DND-41 (cell line): ENCODE data around the gene ABHD15.
A peak's percentile ranks its signal among the peaks of the same experiment; 100 is the strongest.

ENCODE experiments used
- ATAC-seq: fragments of 200-7000 bp; cut with Tn5 transposase; 3 replicates; pipeline ENCODE4 v1.9.1; 2021; ENCODE audit warnings: low read depth; ENCODE audit not compliant: insufficient read depth
- DNase-seq: peaks from one replicate; pipeline ENCODE4 v3.0.0-alpha.2; 2020
- H2AFZ ChIP-seq: 2 replicates; pipeline ENCODE4 v1.6.0; 2012; ENCODE audit warnings: low read depth, low read length
- H3K27ac ChIP-seq: 2 replicates; pipeline ENCODE4 v1.5.1; 2012; ENCODE audit warnings: low read length, inconsistent platforms
- H3K27me3 ChIP-seq: fragments of 200-600 bp; sonication (generic); 2 replicates; pipeline ENCODE4 v1.6.0; 2012; ENCODE audit warnings: low read length, mild to moderate bottlenecking, inconsistent platforms; ENCODE audit not compliant: insufficient read depth, poor library complexity
- H3K36me3 ChIP-seq: 2 replicates; pipeline ENCODE4 v1.5.1; 2012; ENCODE audit warnings: low read length, inconsistent platforms; ENCODE audit not compliant: insufficient read depth
- H3K4me1 ChIP-seq: 2 replicates; pipeline ENCODE4 v1.5.1; 2012; ENCODE audit warnings: mild to moderate bottlenecking, low read length; ENCODE audit not compliant: insufficient read depth
- H3K4me2 ChIP-seq: 2 replicates; pipeline ENCODE4 v1.6.0; 2012; ENCODE audit warnings: mild to moderate bottlenecking, moderate library complexity, low read length, inconsistent platforms; ENCODE audit not compliant: insufficient read depth
- H3K4me3 ChIP-seq, 2 experiments: fragments of 200-600 bp in 1 of 2; shearing (Covaris generic) in 1 of 2; 2 replicates each; pipeline ENCODE4 v1.5.1; 2012 to 2016; ENCODE audit warnings: inconsistent platforms in 2 of 2, low read length in 2 of 2, mild to moderate bottlenecking in 2 of 2, low read depth in 1 of 2, moderate library complexity in 1 of 2
- H3K79me2 ChIP-seq: 2 replicates; pipeline ENCODE4 v1.6.0; 2012; ENCODE audit warnings: low read length, inconsistent platforms; ENCODE audit not compliant: insufficient read depth
- H3K9ac ChIP-seq: 2 replicates; pipeline ENCODE4 v1.6.0; 2012; ENCODE audit warnings: low read depth, mild to moderate bottlenecking, inconsistent platforms, low read length, moderate library complexity
- H3K9me3 ChIP-seq: 2 replicates; pipeline ENCODE4 v1.5.1; 2012; ENCODE audit warnings: low read length, moderate library complexity, mild to moderate bottlenecking, inconsistent platforms; ENCODE audit not compliant: insufficient read depth, severe bottlenecking
- H4K20me1 ChIP-seq: 2 replicates; pipeline ENCODE4 v1.6.0; 2012; ENCODE audit warnings: low read length; ENCODE audit not compliant: insufficient read depth
- EZH2 ChIP-seq: IDR thresholded peaks from 3 replicates; pipeline ENCODE4 v1.6.1; 2012; ENCODE audit warnings: borderline replicate concordance, low read depth, mild to moderate bottlenecking, moderate library complexity, low read length, inconsistent platforms; ENCODE audit not compliant: severe bottlenecking
- TF ChIP-seq, protein P1 (sequence below): IDR thresholded peaks from 2 replicates; pipeline ENCODE4 v1.5.1; 2012; ENCODE audit warnings: borderline replicate concordance, low read length, moderate library complexity, mild to moderate bottlenecking; ENCODE audit not compliant: poor library complexity, severe bottlenecking; ENCODE audit errors: extremely low read depth

Gene ABHD15

DNA sequence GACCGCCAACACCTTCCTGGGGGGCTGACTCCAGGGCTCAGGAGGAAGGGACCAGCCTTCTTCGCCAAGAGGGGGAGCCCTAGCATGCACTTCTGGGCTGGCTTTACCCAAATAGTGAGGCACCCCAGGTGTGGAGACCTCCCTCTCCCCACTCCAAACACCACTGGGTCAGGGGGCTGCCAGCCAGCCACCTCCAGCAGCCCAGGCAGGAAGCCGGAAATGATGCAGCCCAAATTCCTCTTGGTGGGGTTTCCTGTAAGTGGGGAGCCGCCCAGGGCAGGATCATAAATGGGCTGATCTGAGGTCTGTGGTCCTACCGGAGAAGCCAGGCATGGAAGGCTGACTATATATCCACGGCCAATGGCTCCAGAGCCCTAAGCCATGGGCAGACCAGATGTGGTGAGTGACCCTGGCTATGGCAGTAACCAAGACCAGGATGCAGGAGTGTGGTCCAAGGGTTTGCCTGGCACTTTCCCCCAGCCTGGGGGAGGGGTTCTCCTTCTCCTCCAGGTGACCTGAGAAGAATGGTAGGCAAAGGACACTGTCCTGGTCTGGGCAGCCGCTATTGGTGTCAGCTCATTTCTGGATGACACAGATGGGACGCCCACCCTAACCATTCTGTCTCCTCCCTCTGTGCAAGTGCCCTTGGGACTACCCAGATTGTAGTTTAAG, 18.4 kb upstream of the ABHD15 start:
- ATAC-seq (no peak), DNase-seq (no peak)
- Histone ChIP-seq H3K4me3 (no peak overlapping the region), H3K4me1 (peaks cover 38% of the 10 kb centered on the region), H4K20me1 (peaks cover 71% of the 10 kb centered on the region), H3K27ac (0 out of 2 replicates have a peak overlapping the region, but pooled peaks have one; percentile 20), H3K27me3 (no peaks in the 10 kb centered on the region), H3K9me3 (no peaks in the 10 kb centered on the region), H3K4me2 (peak overlapping the region; percentile 7; the same call in 1 of the 2 replicates), H3K79me2 (peaks cover 73% of the 10 kb centered on the region), H3K36me3 (peaks cover 36% of the 10 kb centered on the region), H2AFZ (no peak overlapping the region), H3K9ac (no peak overlapping the region; the same call in 1 of the 2 replicates)
- TF ChIP-seq EZH2: no peak
- TF ChIP-seq, protein P1, sequence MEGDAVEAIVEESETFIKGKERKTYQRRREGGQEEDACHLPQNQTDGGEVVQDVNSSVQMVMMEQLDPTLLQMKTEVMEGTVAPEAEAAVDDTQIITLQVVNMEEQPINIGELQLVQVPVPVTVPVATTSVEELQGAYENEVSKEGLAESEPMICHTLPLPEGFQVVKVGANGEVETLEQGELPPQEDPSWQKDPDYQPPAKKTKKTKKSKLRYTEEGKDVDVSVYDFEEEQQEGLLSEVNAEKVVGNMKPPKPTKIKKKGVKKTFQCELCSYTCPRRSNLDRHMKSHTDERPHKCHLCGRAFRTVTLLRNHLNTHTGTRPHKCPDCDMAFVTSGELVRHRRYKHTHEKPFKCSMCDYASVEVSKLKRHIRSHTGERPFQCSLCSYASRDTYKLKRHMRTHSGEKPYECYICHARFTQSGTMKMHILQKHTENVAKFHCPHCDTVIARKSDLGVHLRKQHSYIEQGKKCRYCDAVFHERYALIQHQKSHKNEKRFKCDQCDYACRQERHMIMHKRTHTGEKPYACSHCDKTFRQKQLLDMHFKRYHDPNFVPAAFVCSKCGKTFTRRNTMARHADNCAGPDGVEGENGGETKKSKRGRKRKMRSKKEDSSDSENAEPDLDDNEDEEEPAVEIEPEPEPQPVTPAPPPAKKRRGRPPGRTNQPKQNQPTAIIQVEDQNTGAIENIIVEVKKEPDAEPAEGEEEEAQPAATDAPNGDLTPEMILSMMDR: peak; percentile 42

DNA sequence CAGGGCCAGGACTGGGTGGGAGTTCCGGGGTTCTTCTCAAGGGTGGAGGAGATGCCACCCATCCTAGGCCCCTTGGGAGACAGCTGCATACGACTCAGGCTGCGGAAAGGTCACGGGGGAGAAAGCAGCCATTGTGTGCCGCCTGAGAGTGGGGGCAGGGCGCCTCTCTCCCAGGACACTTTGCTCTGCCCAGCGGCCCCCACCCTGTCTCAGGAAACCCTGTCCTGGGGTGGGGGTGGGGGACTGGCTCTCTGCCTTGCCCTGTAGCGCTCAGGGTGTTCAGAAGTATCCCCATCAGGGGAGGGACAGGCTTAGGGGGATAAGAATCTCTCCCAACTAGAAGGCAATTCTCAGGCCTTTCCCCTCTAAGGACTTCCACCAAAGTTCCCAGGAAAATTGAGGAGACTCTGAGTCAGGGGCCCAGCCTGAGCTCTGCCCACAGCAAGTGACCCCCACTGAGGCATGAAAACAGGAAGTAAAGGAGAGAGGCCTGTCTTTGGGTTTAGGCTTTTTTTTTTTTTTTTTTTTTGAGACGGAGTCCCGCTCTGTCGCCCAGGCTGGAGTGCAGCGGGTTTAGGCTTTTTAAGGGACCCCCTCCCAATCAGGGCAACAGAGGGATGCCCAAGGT, 17.7 kb upstream of the ABHD15 start:
- TF ChIP-seq, protein P1: no peak
- TF ChIP-seq EZH2: no peak
- Histone ChIP-seq H2AFZ (no peak overlapping the region), H3K4me2 (no peak overlapping the region), H3K27me3 (no peaks in the 10 kb centered on the region), H3K9ac (no peak overlapping the region; the same call in 1 of the 2 replicates), H3K4me1 (peaks cover 32% of the 10 kb centered on the region), H3K79me2 (peaks cover 71% of the 10 kb centered on the region), H3K36me3 (peaks cover 42% of the 10 kb centered on the region), H3K27ac (0 out of 2 replicates have a peak overlapping the region, but pooled peaks have one; percentile 27), H4K20me1 (peaks cover 78% of the 10 kb centered on the region), H3K4me3 (no peak overlapping the region), H3K9me3 (no peaks in the 10 kb centered on the region)
- DNase-seq (no peak), ATAC-seq (no peak)

DNA sequence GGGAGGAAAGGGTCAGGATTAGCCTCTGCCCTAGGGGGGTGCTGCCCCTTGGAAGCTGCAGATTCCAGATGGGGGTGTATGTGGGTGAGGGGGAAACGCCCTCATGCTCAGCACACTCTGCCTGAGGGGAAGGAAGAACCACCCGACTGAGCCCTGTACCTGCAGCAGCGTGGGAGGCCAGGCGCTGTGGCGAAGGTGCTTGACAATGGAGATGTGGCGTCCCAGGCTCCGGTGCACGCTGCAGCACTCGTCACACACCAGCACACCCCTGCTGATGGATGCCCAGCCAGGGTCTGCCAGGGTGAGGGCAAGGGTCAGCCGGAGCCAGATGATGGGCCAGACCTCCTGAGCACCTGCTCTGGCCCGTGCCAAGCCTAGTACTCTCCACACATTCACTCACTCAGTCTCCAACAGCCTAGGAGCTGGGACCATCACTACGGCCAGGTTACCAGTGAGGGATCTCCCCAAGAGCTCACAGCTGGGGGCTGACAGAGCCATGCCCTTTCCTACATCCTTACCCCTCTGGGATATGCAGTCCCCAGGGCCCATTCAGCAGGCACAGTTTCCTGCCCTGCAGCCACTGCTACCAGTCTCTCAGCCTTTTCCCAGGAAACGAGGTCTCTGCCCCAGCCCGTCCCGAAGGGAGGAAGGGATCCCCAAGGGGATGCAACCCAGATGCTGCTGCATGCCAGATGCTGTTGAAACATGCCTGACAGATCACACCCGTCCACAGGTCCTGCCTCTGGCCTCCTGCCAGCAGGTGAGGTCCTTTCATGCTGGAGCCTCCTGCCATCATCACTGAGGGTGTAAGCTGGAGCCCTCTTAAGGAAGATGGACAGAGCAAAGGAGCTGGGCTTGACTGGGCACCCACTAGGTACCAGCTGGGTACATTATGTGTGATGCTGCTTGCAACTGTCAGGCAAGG, 16.7 kb upstream of the ABHD15 start:
- peaks cover 52% of the 10 kb centered on the region for H3K36me3 ChIP-seq
- H3K4me1 ChIP-seq: peaks cover 29% of the 10 kb centered on the region
- peaks cover 82% of the 10 kb centered on the region for H4K20me1 ChIP-seq
- TF ChIP-seq, protein P1: no peak
- TF ChIP-seq EZH2: no peak
- DNase-seq (no peak), ATAC-seq (no peak)
- H3K4me3 ChIP-seq: no peak overlapping the region
- no peak overlapping the region for H3K4me2 ChIP-seq
- 0 out of 2 replicates have a peak overlapping the region, but pooled peaks have one; percentile 34 for H3K27ac ChIP-seq
- peaks cover 66% of the 10 kb centered on the region for H3K79me2 ChIP-seq
- no peak overlapping the region for H2AFZ ChIP-seq
- H3K27me3 ChIP-seq: no peaks in the 10 kb centered on the region
- H3K9ac ChIP-seq: no peak overlapping the region
- no peaks in the 10 kb centered on the region for H3K9me3 ChIP-seq
